Esophagus squamous epithelium (tissue), 5 donors: Measurements from ENCODE around the gene PARD3. TPM values are rescaled to one million over a fixed set of nuclear protein-coding genes. Genes with fewer than 3 reads are reported as not detected.

Experiments
- DNase-seq: peaks from one replicate; lab custom pipeline; 2025; lab: John Stamatoyannopoulos, UW
- H3K27ac ChIP-seq, 4 donors: fragments of 200-600 bp; sonication (generic); one replicate each; pipeline ENCODE4 v1.5.1; 2016 to 2019; ENCODE audit warnings: mild to moderate bottlenecking in 1 of 4
- H3K27me3 ChIP-seq, 4 donors: fragments of 200-600 bp; sonication (generic); 1 replicate in 3 of 4; 2 replicates in 1 of 4; pipeline versions ENCODE4 v1.5.1 to v1.6.0; 2017 to 2021; ENCODE audit warnings: antibody characterized with exemption in 1 of 4
- H3K36me3 ChIP-seq, 3 donors: fragments of 200-600 bp; sonication (generic); one replicate each; pipeline ENCODE4 v1.5.1; 2016 to 2019
- H3K4me1 ChIP-seq, 3 donors: fragments of 200-600 bp; sonication (generic); one replicate each; pipeline ENCODE4 v1.5.1; 2017 to 2019
- H3K4me3 ChIP-seq, 4 donors: fragments of 200-600 bp; sonication (generic); 1 replicate in 3 of 4; 2 replicates in 1 of 4; pipeline ENCODE4 v1.5.1; 2016 to 2019; ENCODE audit warnings: mild to moderate bottlenecking in 2 of 4, moderate library complexity in 1 of 4
- H3K9me3 ChIP-seq, 3 donors: fragments of 200-600 bp; sonication (generic); one replicate each; pipeline ENCODE4 v1.5.1; 2016 to 2019
- POLR2A ChIP-seq, 4 donors: fragments of 450-650 bp; IDR thresholded peaks; one replicate each; pipeline ENCODE4 v1.6.1; 2017; ENCODE audit warnings: antibody characterized with exemption in 4 of 4, mild to moderate bottlenecking in 4 of 4, moderate library complexity in 3 of 4
- WGBS, 2 donors: methylation state at CpG; one replicate each; pipeline ENCODE4 v1.1.5; 2018; 5-methylcytosine and 5-hydroxymethylcytosine counted together
- intact Hi-C: fragments of 100-400 bp; cut with DNase I; formaldehyde crosslinking; loops from one replicate; pipeline ENCODE4 v1.15.0; 2022
- total RNA-seq, 4 donors: library from RNA; depleted of rRNA; stranded (reverse); fragments of >200 nt; gene quantifications; one replicate each; pipeline ENCODE4 v1.1.0, GENCODE V29; 2016
- TF ChIP-seq, protein P1 (sequence below), 6 experiments: fragments of 450-650 bp in 4 of 6; fragments of 200-600 bp in 2 of 6; sonication (generic) in 2 of 6; IDR thresholded peaks; one replicate each; pipeline ENCODE4 v1.5.1; 2016 to 2019; ENCODE audit warnings: antibody characterized with exemption in 6 of 6, mild to moderate bottlenecking in 4 of 6, moderate library complexity in 4 of 6
- donor health status: DM: yes; HTN: yes; CAD: no.

Gene PARD3
- total RNA-seq, 4 donors from 2014 or later: 57.3 to 114 (median 81.7) TPM

DNA sequence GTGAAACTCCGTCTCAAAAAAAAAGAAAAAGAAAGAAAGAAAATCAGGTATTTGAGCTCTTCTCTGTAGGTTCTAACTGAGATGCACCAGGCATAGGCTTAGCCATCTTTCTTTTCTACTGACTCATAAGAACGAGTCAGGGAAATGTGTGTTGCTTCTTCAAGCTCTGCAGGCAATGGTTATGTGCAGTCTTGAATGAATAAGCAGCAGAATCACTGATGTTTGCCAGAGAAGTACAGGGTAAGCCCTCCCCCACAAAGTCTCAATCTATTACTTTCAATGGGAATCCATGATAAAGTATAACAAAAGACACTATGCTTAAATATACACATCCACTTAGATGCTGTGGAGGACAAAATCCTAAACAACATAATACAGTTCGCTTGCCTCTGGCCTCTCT is 239.2 kb downstream of the PARD3 start:
- intact Hi-C loops: no loop called here
- Histone ChIP-seq H3K27ac (no peak overlapping the region), H3K4me3 (no peak overlapping the region), H3K4me1 (peaks cover 0 to 32% (median 0%) of the 10 kb centered on the region in 3 donors), H3K27me3 (no peaks in the 10 kb centered on the region), H3K9me3 (no peaks in the 10 kb centered on the region), H3K36me3 (no peaks in the 10 kb centered on the region)
- WGBS, 2 donors: 67 to 88% methylated on average over 3 of the region's 3 CpGs
- no peak for DNase-seq
- no peak for TF ChIP-seq POLR2A (IDR thresholded peaks at IDR 0.05)
- TF ChIP-seq, protein P1, sequence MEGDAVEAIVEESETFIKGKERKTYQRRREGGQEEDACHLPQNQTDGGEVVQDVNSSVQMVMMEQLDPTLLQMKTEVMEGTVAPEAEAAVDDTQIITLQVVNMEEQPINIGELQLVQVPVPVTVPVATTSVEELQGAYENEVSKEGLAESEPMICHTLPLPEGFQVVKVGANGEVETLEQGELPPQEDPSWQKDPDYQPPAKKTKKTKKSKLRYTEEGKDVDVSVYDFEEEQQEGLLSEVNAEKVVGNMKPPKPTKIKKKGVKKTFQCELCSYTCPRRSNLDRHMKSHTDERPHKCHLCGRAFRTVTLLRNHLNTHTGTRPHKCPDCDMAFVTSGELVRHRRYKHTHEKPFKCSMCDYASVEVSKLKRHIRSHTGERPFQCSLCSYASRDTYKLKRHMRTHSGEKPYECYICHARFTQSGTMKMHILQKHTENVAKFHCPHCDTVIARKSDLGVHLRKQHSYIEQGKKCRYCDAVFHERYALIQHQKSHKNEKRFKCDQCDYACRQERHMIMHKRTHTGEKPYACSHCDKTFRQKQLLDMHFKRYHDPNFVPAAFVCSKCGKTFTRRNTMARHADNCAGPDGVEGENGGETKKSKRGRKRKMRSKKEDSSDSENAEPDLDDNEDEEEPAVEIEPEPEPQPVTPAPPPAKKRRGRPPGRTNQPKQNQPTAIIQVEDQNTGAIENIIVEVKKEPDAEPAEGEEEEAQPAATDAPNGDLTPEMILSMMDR (IDR thresholded peaks at IDR 0.05): no peak

DNA sequence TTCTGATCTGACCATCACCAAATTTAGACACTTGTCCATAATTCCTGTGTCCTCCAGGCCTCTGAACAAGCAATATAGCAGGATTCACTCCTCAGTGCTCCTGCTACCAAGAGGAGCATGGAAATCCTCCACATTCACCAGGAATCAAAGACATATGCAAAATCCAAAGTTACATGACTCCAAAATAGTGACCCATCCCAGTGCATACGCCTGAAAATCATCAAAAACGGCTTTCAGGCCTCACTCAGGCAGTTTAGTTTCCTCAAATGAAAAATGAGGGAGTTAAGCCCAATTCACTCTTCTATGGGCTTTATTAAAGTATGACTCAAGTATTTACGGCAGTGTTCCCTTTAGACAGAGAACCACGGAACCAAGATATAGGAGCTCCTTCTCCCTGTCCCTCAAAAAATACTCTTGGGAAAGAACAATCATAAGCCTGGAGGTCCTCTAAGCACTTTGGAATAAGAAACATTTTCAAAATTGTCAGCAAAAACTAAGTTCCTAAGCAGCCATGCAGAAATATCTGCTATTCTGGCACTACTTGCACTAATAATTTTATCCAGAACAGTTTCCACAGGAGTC is 240.7 kb downstream of the PARD3 start:
- no peak for TF ChIP-seq POLR2A (IDR thresholded peaks at IDR 0.05)
- TF ChIP-seq, protein P1 (IDR thresholded peaks at IDR 0.05): no peak
- no peak for DNase-seq
- intact Hi-C loops: no loop called here
- Histone ChIP-seq H3K36me3 (no peaks in the 10 kb centered on the region), H3K4me3 (no peak overlapping the region), H3K4me1 (peaks cover 0 to 17% (median 0%) of the 10 kb centered on the region in 3 donors), H3K27ac (no peak overlapping the region), H3K27me3 (no peaks in the 10 kb centered on the region), H3K9me3 (no peaks in the 10 kb centered on the region)
- 53 to 63% methylated on average over 4 of the region's 4 CpGs for WGBS, 2 donors

DNA sequence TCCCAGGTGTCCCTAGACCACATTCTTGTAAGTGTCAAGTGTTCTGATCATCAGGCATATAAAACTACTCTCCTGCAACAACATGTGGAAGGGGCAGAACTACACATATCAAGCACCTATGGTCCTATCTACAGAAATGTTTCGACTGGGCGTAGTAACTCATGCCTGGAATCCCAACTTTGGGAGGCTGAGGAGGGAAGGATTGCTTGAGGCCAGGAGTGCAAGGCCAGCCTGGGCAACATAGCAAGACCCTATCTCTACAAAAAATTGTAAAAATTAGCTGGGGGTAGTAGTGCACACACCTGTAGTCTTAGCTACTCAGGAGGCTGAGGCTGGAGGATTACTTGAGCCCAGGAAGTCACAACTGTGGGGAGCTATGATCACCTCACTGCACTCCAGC is 244.2 kb downstream of the PARD3 start:
- peaks cover 0 to 7% (median 0%) of the 10 kb centered on the region in 3 donors for H3K4me1 ChIP-seq
- no peak overlapping the region for H3K4me3 ChIP-seq
- H3K27ac ChIP-seq: no peak overlapping the region
- WGBS, 2 donors: 94 to 100% methylated on average over 2 of the region's 2 CpGs
- H3K27me3 ChIP-seq: no peaks in the 10 kb centered on the region
- TF ChIP-seq, protein P1 (IDR thresholded peaks at IDR 0.05): no peak
- TF ChIP-seq POLR2A (IDR thresholded peaks at IDR 0.05): no peak
- intact Hi-C loops: no loop called here
- no peak for DNase-seq
- no peaks in the 10 kb centered on the region for H3K36me3 ChIP-seq
- H3K9me3 ChIP-seq: no peaks in the 10 kb centered on the region

DNA sequence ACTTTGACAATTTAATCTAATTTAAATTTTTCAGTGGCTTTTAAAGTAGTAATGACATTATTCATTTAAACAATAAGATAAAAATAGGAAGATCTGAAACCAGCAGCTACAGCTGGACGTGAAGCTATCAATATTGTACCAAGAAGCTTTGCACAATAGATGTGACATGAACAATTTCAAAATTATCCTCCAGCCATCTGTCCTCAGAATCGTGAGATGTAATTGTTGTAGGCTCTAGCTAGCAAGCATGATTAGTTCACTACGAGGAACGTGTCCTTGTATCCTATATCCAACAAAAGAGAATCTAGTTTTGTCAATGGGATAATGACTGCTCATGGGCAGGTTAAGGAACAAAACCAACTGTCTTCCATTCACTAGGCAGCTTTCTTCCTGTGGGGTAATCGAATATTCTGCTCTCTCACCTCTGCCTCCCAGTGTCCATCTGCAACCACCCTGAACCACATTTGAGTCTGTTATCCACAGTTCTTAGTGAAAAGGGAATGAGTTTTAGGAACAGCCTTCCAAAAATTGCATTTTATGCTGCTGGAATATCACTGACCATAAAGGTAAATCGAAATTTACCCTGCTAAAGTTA is 247.3 kb downstream of the PARD3 start:
- 78 to 87% methylated on average over 6 of the region's 6 CpGs for WGBS, 2 donors

DNA sequence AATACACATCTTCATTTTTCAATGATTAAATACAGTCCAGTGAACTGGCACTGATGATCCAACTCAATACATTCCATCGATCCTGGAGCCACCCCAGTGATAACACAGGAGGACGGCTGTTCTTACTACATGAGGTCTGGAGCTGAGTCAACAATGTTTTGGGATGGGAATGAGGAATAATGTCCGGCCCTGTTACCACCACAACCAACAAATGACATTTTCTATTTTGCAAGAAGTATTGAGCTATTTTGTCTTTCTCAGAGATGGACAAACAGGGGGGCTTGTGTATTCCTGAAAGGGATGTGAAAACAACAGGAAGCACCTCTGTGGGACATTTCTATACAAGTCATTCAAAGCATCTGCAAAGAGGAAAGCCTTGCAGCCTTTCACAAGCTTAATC is 249.2 kb downstream of the PARD3 start:
- Histone ChIP-seq H3K36me3 (no peaks in the 10 kb centered on the region), H3K9me3 (no peaks in the 10 kb centered on the region), H3K27me3 (no peaks in the 10 kb centered on the region), H3K4me1 (no peaks in the 10 kb centered on the region), H3K27ac (no peak overlapping the region), H3K4me3 (no peak overlapping the region)
- intact Hi-C loops: no loop called here
- no peak for DNase-seq
- 62 to 72% methylated on average over 3 of the region's 3 CpGs for WGBS, 2 donors
- TF ChIP-seq, protein P1 (IDR thresholded peaks at IDR 0.05): no peak
- TF ChIP-seq POLR2A (IDR thresholded peaks at IDR 0.05): no peak

More for the DNA sequence above, 247.3 kb downstream of the PARD3 start:
- intact Hi-C loops: no loop called here
- DNase-seq: no peak
- Histone ChIP-seq H3K9me3 (no peaks in the 10 kb centered on the region), H3K36me3 (no peaks in the 10 kb centered on the region), H3K4me1 (no peaks in the 10 kb centered on the region), H3K27ac (no peak overlapping the region), H3K27me3 (no peaks in the 10 kb centered on the region), H3K4me3 (no peak overlapping the region)
- TF ChIP-seq POLR2A (IDR thresholded peaks at IDR 0.05): no peak
- TF ChIP-seq, protein P1 (IDR thresholded peaks at IDR 0.05): no peak
